Activated naive CD4-positive, alpha-beta T cell treated with anti-CD3 and anti-CD28 coated beads, Interleukin-2, amount 50 U/mL, for 24 hours (primary cell): ENCODE results near the gene CFAP54.
"Not testable (repeated sequence)": the region's sequence is repeated elsewhere in the genome, so short reads cannot be mapped to it uniquely, and the experiment has no call there.

Source experiments
- H3K27ac Mint-ChIP-seq: one replicate; pipeline ENCODE4 v1.8.0; 2021; ENCODE audit warnings: mild to moderate bottlenecking, mixed read lengths
- H3K27me3 Mint-ChIP-seq: one replicate; pipeline ENCODE4 v1.8.0; 2021; ENCODE audit warnings: mixed read lengths
- H3K36me3 Mint-ChIP-seq: one replicate; pipeline ENCODE4 v1.8.0; 2021; ENCODE audit warnings: mixed read lengths
- H3K4me1 Mint-ChIP-seq: one replicate; pipeline ENCODE4 v1.8.0; 2021; ENCODE audit warnings: mixed read lengths
- H3K4me3 Mint-ChIP-seq: one replicate; pipeline ENCODE4 v1.8.0; 2021; ENCODE audit warnings: mild to moderate bottlenecking, mixed read lengths
- H3K9me3 Mint-ChIP-seq: one replicate; pipeline ENCODE4 v1.8.0; 2021; ENCODE audit warnings: mixed read lengths

CFAP54 gene

DNA sequence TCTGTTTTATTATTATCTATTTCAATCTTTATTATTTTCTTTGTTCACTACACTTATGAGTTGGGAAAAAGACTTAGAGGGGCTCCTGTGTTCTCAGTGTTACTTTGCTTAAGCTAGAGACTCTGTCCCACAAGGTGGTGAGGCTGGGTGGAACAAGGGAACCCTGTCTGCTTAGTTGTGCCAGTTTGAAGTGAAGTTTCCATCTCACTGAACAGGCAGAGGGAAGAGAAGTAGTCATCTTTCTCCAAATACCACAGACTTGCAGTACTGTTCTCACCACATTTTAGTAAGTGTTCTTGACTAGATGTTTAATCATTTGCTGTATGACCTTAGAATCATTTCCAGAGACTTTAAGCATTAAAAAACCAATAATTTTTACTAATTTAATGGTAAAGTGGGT is 222.0 kb downstream of the CFAP54 start:
- no peak overlapping the region for H3K27ac Mint-ChIP-seq
- H3K36me3 Mint-ChIP-seq: no peaks in the 10 kb centered on the region
- H3K4me3 Mint-ChIP-seq: no peak overlapping the region
- H3K27me3 Mint-ChIP-seq: peaks cover 2% of the 10 kb centered on the region
- H3K4me1 Mint-ChIP-seq: no peaks in the 10 kb centered on the region
- H3K9me3 Mint-ChIP-seq: no peaks in the 10 kb centered on the region

DNA sequence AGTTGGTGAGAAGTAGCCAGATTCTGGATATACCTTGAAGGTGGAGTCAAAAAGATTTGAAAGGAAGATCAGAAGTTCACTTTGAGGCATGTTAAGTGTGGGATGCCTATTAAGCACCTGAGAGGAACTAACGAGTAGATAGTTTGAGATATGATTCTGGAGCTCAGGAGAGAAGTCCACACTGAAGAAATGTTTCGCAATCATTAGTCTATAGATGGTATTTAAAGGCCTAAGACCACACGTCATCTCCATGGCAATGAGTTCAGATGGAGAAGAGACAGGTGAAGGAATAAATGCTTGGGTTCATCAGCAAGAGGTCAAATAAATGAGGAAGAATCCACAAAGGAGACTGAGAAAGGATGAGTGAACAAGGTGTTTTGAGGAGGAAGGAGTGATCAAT is 224.8 kb downstream of the CFAP54 start:
- Mint-ChIP-seq H3K36me3 (no peaks in the 10 kb centered on the region), H3K27ac (no peak overlapping the region), H3K4me1 (peaks cover under 1% of the 10 kb centered on the region), H3K4me3 (no peak overlapping the region), H3K9me3 (no peaks in the 10 kb centered on the region), H3K27me3 (peaks cover 2% of the 10 kb centered on the region)

DNA sequence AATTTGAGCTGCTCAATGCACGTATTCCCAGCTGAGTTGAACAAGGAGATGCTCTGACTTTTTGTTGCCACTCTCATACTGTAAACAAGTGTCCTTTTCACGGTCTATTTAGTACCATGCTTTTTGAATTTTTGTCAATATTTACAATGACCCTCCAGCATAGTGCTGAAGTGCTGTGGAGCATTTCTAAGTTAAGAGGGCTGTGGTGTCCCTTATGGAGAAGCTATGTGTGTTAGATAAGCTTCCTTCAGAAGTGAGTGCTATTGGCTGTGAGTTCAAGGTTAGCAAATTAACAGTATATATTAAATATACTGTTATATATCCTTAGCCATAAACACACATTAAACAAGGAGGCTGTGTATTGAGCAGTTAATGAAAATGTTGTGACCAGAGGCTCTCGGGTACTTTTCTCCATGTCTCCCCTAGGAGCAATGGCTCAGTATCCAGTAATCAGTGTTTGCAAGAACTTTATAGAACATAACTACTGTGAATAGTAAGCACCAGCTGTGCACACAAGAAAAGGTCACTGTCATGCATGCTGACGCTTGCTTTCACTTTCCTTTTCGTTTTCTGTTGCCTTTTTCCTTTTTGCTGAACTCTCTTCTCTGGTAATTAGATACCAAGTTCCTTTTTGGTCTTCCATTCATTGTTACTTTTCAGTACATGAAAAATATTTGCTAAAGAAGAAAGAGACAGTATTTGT is 230.4 kb downstream of the CFAP54 start:
- peak overlapping the region; percentile 89 for H3K27ac Mint-ChIP-seq
- H3K4me1 Mint-ChIP-seq: peaks cover 12% of the 10 kb centered on the region
- H3K9me3 Mint-ChIP-seq: no peaks in the 10 kb centered on the region
- no peaks in the 10 kb centered on the region for H3K27me3 Mint-ChIP-seq
- peak overlapping the region; percentile 91 for H3K4me3 Mint-ChIP-seq
- H3K36me3 Mint-ChIP-seq: no peaks in the 10 kb centered on the region

DNA sequence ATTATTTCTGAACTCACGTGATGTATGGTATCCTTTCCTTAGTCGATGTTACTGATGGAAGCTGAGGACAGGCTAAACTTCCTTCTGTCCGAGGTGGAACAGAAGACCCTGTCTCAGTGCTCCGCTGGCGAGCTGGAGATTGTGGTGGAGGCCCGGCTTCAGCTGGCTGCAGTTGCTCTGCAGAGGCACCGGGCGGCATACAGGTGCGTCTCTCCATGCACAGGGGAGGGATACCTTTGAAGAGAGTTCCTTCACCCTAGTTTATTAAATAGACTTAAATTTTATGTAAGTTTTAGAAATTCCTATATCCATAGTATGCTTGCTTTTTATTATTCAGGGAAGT is 231.0 kb downstream of the CFAP54 start:
- Mint-ChIP-seq H3K9me3 (no peaks in the 10 kb centered on the region), H3K36me3 (no peaks in the 10 kb centered on the region), H3K27ac (peak overlapping the region; percentile 89), H3K4me3 (peak overlapping the region; percentile 91), H3K4me1 (peaks cover 12% of the 10 kb centered on the region), H3K27me3 (no peaks in the 10 kb centered on the region)

DNA sequence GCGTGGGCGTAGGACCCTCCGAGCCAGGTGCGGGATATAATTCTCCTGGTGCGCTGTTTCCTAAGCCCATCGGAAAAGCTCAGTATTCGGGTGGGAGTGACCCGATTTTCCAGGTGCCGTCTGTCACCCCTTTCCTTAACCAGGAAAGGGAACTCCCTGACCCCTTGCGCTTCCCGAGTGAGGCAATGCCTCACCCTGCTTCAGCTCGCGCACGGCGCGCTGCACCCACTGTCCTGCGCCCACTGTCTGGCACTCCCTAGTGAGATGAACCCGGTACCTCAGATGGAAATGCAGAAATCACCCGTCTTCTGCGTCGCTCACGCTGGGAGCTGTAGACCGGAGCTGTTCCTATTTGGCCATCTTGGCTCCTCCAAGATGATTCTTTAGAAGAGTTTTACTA is 240.1 kb downstream of the CFAP54 start:
- not testable (repeated sequence) for H3K36me3 Mint-ChIP-seq, H3K4me3 Mint-ChIP-seq, H3K27me3 Mint-ChIP-seq, H3K9me3 Mint-ChIP-seq, H3K4me1 Mint-ChIP-seq, H3K27ac Mint-ChIP-seq

DNA sequence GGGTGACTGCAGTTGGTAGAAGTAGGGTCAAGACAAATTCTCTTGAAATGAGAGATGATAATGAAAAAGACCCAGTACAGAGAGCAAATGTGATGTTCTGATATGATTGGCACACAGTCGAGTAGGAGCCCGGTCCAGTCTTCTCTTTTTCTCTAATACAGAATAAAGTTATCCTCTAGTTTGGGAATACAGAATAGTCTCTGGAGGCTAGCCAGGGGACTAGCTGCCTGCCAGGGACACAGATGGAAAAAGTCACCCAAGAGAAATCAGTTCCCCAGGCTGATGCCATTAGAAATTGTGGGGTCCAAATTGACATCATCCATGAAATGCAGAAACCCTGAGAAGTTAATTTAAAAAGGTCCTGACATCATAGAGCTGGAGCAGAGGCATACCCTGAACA is 240.5 kb downstream of the CFAP54 start:
- H3K4me3 Mint-ChIP-seq: no peak overlapping the region

DNA sequence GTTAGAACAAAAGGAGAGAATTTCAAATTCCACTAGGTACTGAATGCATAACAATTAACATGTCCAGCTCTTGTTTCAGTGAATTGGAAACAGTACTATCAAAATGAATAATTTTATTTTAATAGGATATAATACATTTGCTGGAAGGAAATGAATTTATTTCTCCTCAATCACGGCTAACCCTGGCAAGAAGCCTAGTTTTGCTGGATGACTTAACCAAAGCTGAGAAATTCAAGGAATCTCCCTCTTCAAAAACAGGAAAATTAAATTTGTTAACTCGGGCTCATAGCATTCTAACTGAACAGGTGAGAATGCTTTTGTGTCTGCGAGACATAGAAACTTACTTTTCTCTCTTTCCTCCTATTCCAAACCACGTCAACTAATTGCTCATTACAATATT is 254.2 kb downstream of the CFAP54 start:
- H3K4me1 Mint-ChIP-seq: no peaks in the 10 kb centered on the region
- no peak overlapping the region for H3K4me3 Mint-ChIP-seq
- no peaks in the 10 kb centered on the region for H3K36me3 Mint-ChIP-seq
- H3K27ac Mint-ChIP-seq: no peak overlapping the region
- no peaks in the 10 kb centered on the region for H3K9me3 Mint-ChIP-seq
- peaks cover 2% of the 10 kb centered on the region for H3K27me3 Mint-ChIP-seq

More for the DNA sequence above, 240.5 kb downstream of the CFAP54 start:
- Mint-ChIP-seq H3K27ac (no peak overlapping the region), H3K9me3 (no peaks in the 10 kb centered on the region), H3K36me3 (no peaks in the 10 kb centered on the region), H3K27me3 (peaks cover 4% of the 10 kb centered on the region), H3K4me1 (no peaks in the 10 kb centered on the region)

DNA sequence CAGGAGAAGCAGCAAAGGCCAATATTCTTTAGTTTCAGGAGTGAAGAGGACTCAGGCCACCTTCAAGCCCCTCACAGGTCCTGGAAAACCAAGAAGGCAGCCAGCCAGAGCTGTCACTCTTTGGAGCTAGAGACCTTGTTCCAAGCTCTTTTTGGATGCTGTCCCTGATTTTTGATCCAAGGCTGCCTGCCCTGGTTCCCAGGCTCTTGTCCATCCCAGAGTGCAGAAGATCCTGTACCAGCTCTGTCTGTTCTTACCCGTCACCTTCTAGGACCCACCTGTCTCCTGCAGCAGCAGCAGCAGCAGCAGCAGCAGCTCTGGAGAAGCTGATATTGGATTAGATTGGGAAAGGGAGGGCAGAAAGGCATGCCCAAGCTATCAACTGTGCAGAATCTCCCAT is 260.6 kb downstream of the CFAP54 start:
- H3K4me3 Mint-ChIP-seq: no peak overlapping the region
- peaks cover 2% of the 10 kb centered on the region for H3K27me3 Mint-ChIP-seq
- H3K9me3 Mint-ChIP-seq: no peaks in the 10 kb centered on the region
- no peaks in the 10 kb centered on the region for H3K4me1 Mint-ChIP-seq
- no peaks in the 10 kb centered on the region for H3K36me3 Mint-ChIP-seq
- no peak overlapping the region for H3K27ac Mint-ChIP-seq

DNA sequence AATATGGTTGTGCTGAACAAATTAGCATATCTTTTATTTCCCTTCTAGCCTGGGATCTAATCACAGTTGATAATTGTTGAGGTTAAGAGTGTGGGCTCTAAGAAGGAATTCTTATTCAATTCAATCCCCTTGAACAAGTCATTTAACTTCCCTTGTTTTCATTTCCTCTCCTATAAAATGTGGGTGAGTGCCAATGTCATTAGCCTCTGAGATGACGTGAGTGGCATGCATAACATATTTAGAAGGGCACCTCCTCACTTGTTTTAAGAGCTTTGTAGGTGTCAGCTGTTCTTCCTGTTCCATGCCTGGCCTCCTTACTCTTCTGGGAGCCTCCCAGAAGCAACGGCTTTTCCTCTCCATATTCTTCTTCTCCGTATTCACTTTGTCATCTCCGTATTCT is 262.2 kb downstream of the CFAP54 start:
- no peaks in the 10 kb centered on the region for H3K36me3 Mint-ChIP-seq
- H3K4me1 Mint-ChIP-seq: no peaks in the 10 kb centered on the region
- no peak overlapping the region for H3K27ac Mint-ChIP-seq
- peaks cover 2% of the 10 kb centered on the region for H3K27me3 Mint-ChIP-seq
- H3K9me3 Mint-ChIP-seq: no peaks in the 10 kb centered on the region
- H3K4me3 Mint-ChIP-seq: no peak overlapping the region

DNA sequence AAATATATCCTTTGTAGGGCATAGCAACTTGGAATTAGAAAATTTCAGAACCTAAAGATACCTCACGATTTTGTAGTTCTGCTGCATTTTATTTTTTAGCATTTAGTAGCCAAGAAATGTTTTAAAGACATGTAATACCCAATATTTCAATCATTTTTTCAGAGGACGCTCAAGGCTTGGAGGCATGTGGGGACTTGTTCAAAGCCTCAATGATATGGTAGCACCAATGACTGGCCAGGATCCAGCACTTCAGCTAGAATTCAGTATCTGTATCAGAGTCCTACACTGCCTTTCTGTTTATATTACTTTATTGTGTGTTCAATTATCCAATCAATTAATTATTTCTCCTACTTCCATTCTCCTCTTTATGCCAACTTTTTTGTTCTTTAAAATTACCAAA is 262.8 kb downstream of the CFAP54 start:
- H3K4me1 Mint-ChIP-seq: no peaks in the 10 kb centered on the region
- H3K27ac Mint-ChIP-seq: no peak overlapping the region
- H3K9me3 Mint-ChIP-seq: no peaks in the 10 kb centered on the region
- H3K27me3 Mint-ChIP-seq: peaks cover 2% of the 10 kb centered on the region
- H3K36me3 Mint-ChIP-seq: no peaks in the 10 kb centered on the region
- no peak overlapping the region for H3K4me3 Mint-ChIP-seq

DNA sequence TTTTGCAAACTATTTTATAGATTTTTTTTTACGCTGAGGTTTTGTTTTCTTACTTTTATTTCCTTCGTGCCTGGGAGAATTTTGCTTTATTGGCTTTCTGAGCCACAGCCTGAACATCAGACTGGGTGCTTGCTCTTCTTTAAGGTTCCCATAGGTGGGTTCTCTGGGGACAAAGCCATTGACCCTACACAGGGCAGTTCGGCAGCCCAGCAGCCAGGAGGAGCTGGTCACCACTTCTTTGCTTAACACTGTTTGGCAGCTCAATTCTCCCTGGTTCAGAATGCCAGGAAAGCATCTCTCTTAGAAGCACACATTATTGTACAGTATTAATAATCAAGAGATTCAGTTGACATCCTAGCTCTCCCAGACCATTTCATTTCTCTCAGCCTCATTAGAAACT is 276.9 kb downstream of the CFAP54 start:
- peaks cover 3% of the 10 kb centered on the region for H3K27me3 Mint-ChIP-seq
- H3K36me3 Mint-ChIP-seq: no peaks in the 10 kb centered on the region
- no peak overlapping the region for H3K4me3 Mint-ChIP-seq
- no peaks in the 10 kb centered on the region for H3K9me3 Mint-ChIP-seq
- H3K27ac Mint-ChIP-seq: no peak overlapping the region
- H3K4me1 Mint-ChIP-seq: no peaks in the 10 kb centered on the region

DNA sequence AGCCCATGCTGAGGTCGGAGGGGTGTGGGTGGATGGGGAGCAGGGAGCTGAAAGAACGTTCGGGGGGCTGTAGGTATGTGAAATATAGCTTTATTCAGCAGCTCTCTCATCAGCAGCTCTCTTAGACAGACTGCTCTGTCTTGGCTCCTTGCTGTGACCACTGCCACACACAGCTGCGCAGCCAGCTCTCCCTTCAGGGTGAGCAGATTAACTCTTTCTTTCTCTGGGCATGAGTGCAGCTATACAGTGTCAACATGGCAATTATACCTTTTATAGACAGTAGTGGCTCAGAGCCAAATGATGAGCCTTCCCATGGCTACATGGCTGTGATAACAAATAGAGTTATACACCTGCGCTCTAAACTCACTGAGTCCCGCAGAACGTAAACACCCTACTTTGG is 280.0 kb downstream of the CFAP54 start:
- Mint-ChIP-seq H3K27me3 (peaks cover 3% of the 10 kb centered on the region), H3K36me3 (no peaks in the 10 kb centered on the region), H3K27ac (no peak overlapping the region)

DNA sequence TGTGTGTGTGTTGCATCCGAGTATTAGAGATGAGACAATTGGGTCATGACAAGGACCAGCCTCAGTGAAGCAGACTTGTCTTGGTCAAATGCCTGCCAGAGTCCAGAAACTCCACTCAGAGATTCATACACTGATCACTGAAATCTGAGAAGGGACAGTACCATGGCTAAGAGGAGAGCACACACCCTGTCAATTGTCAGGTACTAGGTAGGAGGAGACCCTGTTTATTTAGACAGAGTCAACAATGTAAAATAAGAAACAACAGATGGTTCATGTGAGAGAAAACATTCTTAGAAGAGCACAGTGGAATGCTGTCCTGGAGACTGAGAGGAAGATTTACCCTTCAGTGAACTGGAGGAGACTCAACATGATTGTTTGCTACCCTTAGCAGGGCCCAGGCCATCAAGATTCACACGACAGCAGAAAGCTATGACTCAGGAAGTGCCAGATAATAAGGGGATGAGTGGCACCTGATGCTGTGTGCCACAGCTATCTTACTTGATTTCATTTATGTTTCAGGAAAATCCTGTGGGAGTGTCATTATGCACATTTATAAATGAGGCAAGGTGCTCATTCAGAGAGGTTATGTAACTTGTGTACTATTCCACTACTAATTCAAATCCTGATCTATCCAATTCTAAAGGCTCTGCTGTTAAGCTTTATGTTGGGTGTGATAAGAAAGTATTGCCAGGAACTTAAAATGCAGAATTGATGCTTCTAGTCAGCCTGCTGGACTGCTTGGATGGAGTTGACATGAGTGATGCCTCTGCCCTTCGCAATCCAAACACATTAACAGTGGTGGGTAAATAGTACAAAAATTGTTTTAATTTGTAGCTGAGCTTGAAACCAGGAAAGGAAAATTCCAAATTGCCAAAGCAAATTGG is 281.1 kb downstream of the CFAP54 start:
- Mint-ChIP-seq H3K9me3 (no peaks in the 10 kb centered on the region), H3K27me3 (peaks cover 3% of the 10 kb centered on the region), H3K4me3 (no peak overlapping the region), H3K36me3 (no peaks in the 10 kb centered on the region), H3K27ac (no peak overlapping the region), H3K4me1 (no peaks in the 10 kb centered on the region)

More for the DNA sequence above, 280.0 kb downstream of the CFAP54 start:
- H3K9me3 Mint-ChIP-seq: no peaks in the 10 kb centered on the region
- no peaks in the 10 kb centered on the region for H3K4me1 Mint-ChIP-seq
- no peak overlapping the region for H3K4me3 Mint-ChIP-seq

DNA sequence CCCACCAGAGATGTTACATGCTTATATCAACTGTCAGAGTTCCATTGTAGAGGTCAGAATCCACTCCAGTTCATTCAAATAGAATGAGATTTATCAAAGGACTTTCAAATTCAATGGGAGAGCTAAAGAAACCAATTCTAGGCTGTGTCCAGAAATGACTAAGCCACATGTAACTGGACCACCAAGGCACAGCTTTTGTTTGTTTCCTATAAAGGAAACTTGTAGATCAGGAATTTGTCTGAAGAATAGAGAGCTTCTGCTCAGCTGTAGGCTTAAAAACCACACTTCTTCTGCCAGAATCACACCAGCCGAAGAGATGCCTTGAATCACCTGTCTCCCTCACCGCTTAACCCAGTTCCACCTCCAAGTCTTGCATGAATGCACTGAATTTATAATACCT is 283.7 kb downstream of the CFAP54 start:
- Mint-ChIP-seq H3K4me3 (no peak overlapping the region), H3K4me1 (no peaks in the 10 kb centered on the region), H3K27ac (no peak overlapping the region), H3K9me3 (no peaks in the 10 kb centered on the region), H3K36me3 (no peaks in the 10 kb centered on the region), H3K27me3 (no peaks in the 10 kb centered on the region)

DNA sequence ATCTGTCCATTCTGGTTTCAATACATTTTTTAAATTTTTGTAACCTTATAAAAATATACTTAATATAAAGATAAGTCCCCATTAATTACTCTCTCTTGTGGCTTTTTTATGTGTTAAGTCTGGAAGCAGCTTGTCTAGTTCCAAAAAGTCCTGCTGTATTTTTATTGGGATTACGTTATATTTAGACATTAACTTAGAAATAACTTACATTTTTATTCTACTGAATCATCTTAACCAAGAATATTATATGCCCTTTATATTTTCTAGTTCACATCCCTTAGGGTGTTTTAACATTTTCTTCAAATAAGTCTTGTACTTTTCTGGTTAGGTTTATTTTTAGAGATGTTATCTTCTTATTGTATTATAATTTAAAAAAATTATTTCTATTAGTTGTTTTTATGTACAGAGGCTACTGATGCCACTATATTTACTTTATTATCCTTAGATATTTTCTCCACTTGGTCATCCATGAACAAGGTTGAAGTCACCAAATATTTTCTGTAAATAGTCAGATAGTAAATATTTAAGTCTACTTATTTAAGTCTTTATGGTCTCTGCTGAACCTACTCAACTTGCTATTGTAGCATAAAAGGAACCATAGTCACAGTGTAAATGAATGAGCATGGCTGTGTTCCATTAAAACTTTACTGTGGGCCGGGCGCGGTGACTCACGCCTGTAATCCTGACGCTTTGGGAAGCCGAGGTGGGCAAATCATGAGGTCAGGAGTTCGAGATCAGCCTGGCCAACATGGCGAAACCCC is 285.3 kb downstream of the CFAP54 start:
- Mint-ChIP-seq H3K4me3 (no peak overlapping the region), H3K9me3 (no peaks in the 10 kb centered on the region), H3K27ac (no peak overlapping the region), H3K4me1 (no peaks in the 10 kb centered on the region), H3K36me3 (no peaks in the 10 kb centered on the region), H3K27me3 (no peaks in the 10 kb centered on the region)

DNA sequence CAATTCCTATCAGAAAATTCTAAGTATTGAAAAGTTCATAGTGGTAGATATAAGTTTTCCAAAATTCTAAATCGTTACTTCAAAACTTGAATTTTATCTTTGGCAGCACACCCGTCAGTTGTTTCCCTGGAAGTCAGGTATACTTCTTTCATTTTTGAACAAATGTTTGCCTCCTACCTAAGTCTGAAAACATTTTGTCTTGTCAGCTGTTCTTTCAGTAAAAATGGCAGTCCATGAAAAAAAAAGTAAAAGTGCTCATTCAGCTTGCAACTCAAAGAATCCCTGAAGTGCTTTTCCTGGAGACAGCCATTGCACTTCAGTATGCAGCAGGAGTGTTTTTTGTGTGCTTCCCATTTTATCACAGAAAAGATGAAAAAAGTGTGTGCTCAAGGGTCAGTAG is 287.5 kb downstream of the CFAP54 start:
- H3K27ac Mint-ChIP-seq: no peak overlapping the region
- no peak overlapping the region for H3K4me3 Mint-ChIP-seq
- no peaks in the 10 kb centered on the region for H3K9me3 Mint-ChIP-seq
- H3K4me1 Mint-ChIP-seq: no peaks in the 10 kb centered on the region
- no peaks in the 10 kb centered on the region for H3K36me3 Mint-ChIP-seq
- no peaks in the 10 kb centered on the region for H3K27me3 Mint-ChIP-seq
